Head of caudate nucleus (tissue), 42 donors: Measurements from ENCODE around the gene USH1G.

Experiments used
- DNase-seq, 42 donors: peaks; one replicate each; pipeline versions ENCODE4 v3.0.0 to v3.0.0-alpha.2; 2020 to 2021; ENCODE audit warnings: mixed read lengths in 7 of 42
- intact Hi-C: fragments of 100-400 bp; cut with DNase I; formaldehyde crosslinking; loops from one replicate; pipeline ENCODE4 v1.15.0; 2022

Gene USH1G

DNA sequence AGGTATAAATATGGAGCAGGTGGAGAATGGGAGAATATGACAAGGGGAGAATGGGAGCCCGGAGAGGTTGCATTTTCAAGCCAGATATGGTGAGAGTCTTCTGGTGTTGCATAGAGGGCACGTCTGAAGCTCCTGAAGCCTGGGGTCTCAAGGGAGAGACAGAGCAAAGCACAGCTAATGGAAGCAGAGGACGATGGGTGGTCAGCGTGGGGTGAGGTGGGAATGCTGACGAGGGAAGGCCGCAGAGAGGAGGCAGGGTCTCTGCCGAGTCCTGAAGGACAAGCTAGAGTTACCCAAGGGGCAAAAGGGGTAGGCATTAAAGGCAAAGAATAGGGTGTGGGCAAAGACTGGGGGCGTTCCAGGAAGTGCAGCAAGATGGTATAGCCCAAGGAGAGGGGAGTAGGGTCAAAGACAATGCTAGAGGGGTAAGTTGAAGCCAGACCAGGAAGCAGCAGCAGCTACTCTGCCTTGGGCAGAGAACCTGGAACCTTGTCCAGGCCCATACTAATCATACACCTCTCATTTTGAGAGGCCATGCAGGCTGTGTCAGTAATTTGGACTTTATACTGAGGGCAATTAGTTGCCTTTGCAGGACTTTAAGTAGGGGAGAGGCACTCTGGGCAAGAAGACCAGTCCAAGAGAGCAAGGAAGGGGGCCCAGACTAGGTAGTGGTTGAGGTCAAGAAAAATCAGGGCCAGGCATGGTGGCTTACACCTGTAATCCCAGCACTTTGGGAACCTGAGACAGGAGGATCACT lies 15.3 kb upstream of the USH1G start:
- DNase-seq, result no peak
- intact Hi-C loops, result no loop called here

GRCh38 chr17:74937064-74938051 lies 14.3 kb upstream of the USH1G start:
- intact Hi-C loops, result no loop called here
- DNase-seq, result no peak

- no peak for DNase-seq
- intact Hi-C loops, result no loop called here
These were observed 13.4 kb upstream of the USH1G start for GRCh38 chr17:74936470-74936799.

DNA sequence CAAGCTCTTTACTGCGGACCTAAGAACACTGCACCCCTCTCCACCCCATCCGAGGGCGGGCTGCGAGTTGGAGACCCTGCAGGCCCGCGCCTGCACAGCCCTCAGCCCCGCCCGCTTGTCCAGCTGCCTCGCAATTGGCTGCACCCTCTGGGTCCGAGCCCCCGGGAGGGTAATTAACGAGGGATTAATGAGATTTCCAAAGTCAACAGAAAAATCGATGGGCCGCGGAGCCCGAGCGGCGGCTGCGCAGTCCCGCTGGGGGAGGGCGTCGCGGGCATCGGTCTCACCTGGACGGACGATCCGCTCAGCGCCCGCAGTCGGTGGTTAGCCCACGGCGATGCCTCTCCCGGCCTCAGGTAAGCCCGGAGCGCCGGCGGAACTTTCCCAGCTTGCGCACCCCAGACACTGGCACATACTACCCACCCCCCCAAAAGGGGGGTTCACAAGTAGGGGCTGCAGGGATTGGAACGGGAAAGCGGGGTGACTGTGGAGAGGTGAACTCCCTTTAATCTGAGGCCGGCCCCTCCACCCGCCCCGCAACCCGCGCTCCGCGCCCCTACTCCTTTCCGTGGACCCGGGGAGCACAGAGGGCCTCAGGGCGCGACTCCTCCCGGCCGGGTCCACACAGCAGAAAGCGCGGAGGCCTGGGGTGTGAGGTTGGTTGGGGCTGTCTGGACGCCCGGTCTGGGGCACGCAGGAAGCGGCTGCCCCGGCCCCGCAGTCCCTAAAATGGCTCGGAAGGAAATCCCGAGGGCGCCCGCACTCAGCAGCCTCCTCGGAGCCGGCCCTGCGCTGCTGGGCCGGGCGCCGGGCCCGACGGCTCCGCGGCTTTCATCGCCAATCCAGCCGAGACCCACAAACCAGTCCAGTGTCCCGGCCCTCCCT lies 12.8 kb upstream of the USH1G start, which contains the start of gene OTOP3:
OTOP3 (plus strand) TSS at position 314 of the 885 bp plus-strand sequence; CDS start at position 338, 24 bp downstream.
- DNase-seq, result no peak
- intact Hi-C loops, result no loop called here

- DNase-seq, result no peak
- intact Hi-C loops, result no loop called here
These were observed 12.0 kb upstream of the USH1G start for GRCh38 chr17:74935048-74935447.

- no peak for DNase-seq
- intact Hi-C loops, result no loop called here
These were observed 7.5 kb upstream of the USH1G start for GRCh38 chr17:74930535-74931036.

- no peak for DNase-seq
- intact Hi-C loops, result no loop called here
These were observed 5.7 kb upstream of the USH1G start for GRCh38 chr17:74928786-74929185.

DNA sequence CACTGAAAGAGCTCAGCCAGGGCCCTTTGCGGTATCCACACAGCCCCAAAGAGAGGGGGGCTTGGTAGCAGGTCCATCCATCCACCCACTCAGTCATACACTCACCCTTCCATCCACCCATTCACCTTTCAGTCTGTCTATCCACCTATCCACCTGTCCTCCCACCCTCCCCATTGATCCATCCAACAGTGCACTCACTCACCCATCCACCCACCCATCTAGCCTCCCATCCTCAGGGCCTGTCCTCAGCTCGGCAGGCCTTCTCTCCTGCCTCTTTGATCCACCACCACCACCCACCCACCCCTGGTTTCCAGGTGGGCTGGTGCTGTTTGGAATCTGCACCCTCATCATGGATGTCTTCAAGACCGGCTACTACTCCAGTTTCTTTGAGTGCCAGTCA lies 2.2 kb upstream of the USH1G start:
- DNase-seq, result no peak
- intact Hi-C loops, result no loop called here

GRCh38 chr17:74924250-74924948 lies 1.3 kb upstream of the USH1G start, which contains the start of gene OTOP2:
Gene OTOP2, plus strand, starts transcription at chr17:74924273. Its CDS starts 360 bp downstream, at chr17:74924633.
- intact Hi-C loops, result no loop called here
- DNase-seq, result peak in 14 of 42 donors; percentile 15 to 51 (median 30)

DNA sequence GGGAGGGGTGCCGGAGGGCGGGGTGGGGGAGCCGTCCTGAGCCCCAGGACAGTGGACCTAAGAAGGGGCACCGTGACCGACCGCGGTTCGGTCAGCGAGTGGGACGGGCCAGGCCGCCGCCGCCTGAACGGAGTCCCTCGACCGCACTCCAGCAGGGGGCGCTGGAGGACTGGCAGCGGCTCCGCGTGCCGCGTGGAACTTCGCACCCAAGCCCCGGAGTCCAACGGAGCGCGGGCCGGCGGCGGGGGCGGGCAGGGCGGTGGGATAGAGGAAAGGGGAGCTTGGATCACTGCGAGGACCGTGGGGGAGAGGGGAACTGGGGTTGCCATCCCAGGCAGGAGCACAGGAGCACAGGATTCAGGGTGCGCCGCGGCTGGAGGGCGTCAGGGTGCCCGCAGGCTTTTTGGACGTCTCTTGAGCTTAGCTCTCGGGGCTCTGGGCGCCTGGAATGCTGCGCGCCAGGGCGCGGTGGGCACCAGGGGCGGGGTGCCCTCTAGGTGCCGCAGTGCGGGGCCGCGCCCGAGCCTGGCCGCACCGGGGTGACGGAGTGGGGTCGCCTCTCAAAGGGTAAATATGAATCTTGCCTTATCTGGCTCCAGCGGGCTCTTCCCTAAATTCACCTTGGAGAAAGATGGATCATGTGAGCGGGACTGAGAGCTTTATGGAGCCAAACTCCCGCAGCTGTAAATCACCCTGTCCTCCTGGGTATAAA lies 639 bp upstream of the USH1G start:
- DNase-seq, result peak in 40 of 42 donors; percentile 11 to 85 (median 58)
- intact Hi-C loops, result no loop called here

- DNase-seq, result no peak
- intact Hi-C loops, result no loop called here
These were observed 883 bp downstream of the USH1G start for GRCh38 chr17:74922172-74922571.

DNA sequence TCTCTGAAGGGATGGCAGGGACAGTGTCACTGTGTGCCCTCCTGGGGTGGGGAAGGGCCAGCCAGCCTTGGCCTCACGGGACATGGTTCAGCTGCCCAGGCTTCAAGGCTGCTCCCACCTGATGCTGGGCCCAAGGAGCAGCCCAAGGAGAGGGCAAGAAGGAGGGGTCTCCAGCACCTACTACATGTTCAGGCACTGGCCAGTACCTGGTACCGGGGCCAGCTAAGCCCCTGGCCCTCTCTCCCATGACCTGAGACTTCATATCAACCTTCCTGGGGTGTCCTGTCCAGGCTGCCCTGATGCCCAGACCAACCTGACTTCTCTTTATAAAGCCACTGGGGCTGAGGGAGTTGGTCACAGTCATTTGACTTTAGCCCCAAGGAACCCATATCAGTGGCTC lies 1.3 kb downstream of the USH1G start:
- intact Hi-C loops, result no loop called here

DNA sequence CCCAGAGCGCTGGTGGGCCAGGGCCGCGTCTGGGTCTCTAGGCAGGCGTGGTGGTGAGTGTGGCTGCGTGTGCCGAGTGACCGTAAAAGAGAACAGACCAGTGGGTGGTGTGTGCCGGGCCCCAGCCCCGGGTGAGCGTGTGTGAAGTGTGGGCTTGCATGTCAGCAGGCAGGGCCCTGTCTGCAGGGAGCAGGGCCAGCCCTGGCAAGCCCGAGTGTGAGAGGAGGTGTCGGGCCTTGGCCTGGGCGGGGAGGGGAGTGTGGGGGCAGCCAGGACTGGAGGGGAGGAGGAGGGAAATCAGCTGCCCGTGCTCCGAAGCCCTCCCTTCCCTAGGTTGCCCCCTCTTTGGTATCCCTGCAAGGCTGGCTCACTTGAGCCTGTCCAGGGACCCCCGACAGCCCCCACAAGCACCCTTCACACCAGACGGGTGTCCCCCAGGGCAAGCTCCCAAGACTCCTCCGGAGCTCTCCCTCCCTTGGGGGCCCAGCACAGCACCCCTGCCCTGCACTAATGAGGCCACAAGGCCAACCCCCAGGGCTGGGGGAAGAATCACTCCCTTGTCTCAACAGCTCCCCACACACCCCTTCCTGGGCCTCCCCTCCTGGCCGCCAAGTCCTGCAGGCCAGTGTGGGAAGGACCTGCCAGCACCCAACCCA lies 1.9 kb downstream of the USH1G start:
- intact Hi-C loops, result no loop called here
- DNase-seq, result no peak

More for the DNA sequence above, 1.3 kb downstream of the USH1G start:
- no peak for DNase-seq

- DNase-seq, result no peak
- intact Hi-C loops, result no loop called here
These were observed 2.4 kb downstream of the USH1G start for GRCh38 chr17:74920642-74921025.

DNA sequence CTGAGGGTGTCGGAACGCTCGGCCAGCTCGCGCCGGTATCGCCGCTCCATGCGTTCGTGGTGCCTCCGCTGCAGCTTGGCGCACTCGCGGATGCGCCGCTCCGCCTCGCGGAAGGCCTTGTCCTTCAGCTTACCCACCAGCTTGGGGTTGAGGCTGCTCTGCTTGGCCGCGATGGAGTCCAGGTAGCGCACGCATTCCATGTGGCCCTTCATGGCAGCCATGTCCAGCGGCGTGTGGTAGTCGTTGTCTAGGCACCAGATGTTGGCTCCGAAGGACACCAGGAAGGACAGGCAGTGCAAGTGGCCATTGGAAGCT lies 2.8 kb downstream of the USH1G start:
- intact Hi-C loops, result no loop called here
- DNase-seq, result no peak

- intact Hi-C loops, result no loop called here
- peak in 17 of 42 donors; percentile 13 to 78 (median 31) for DNase-seq
These were observed 3.4 kb downstream of the USH1G start for GRCh38 chr17:74919440-74920305.
